Measurements from ENCODE around the gene HABP2.

HABP2 gene

GRCh38 chr10:113516061-113516460 is 36.8 kb upstream of the HABP2 start:
- H3K27ac ChIP-seq, result no peak overlapping the region

GRCh38 chr10:113517165-113517900 is 35.5 kb upstream of the HABP2 start:
- H3K27ac ChIP-seq, result no peak overlapping the region
- no peak for TF ChIP-seq CTCF (conservative IDR thresholded peaks at IDR 0.05)
- no peak for TF ChIP-seq ZFX (IDR thresholded peaks at IDR 0.05)

More at GRCh38 chr10:113516061-113516460, 36.8 kb upstream of the HABP2 start:
- no peak for TF ChIP-seq ZFX (IDR thresholded peaks at IDR 0.05)
- TF ChIP-seq CTCF (conservative IDR thresholded peaks at IDR 0.05), result no peak

GRCh38 chr10:113517901-113518260 is 35.0 kb upstream of the HABP2 start:
- no peak for TF ChIP-seq CTCF (conservative IDR thresholded peaks at IDR 0.05)
- TF ChIP-seq ZFX (IDR thresholded peaks at IDR 0.05), result no peak
- H3K27ac ChIP-seq, result no peak overlapping the region

- no peak overlapping the region; the same call in 1 of the 2 replicates for H3K27ac ChIP-seq
- no peak for TF ChIP-seq ZFX (IDR thresholded peaks at IDR 0.05)
- TF ChIP-seq CTCF (conservative IDR thresholded peaks at IDR 0.05), result no peak
Measured at GRCh38 chr10:113518415-113518814, 34.4 kb upstream of the HABP2 start.

- H3K27ac ChIP-seq, result peak overlapping the region; percentile 18; the same call in 1 of the 2 replicates
Measured at GRCh38 chr10:113518816-113519591, 33.8 kb upstream of the HABP2 start.

GRCh38 chr10:113519681-113520115 is 33.2 kb upstream of the HABP2 start:
- TF ChIP-seq ZFX (IDR thresholded peaks at IDR 0.05) (no peak), CTCF (conservative IDR thresholded peaks at IDR 0.05) (no peak)
- no peak overlapping the region; the same call in 1 of the 2 replicates for H3K27ac ChIP-seq

More at GRCh38 chr10:113518816-113519591, 33.8 kb upstream of the HABP2 start:
- peak; percentile 21; the same call in 1 of the 2 replicates for TF ChIP-seq CTCF (conservative IDR thresholded peaks at IDR 0.05)
- no peak for TF ChIP-seq ZFX (IDR thresholded peaks at IDR 0.05)

GRCh38 chr10:113520261-113520660 is 32.6 kb upstream of the HABP2 start:
- H3K27ac ChIP-seq, result no peak overlapping the region
- TF ChIP-seq ZFX (IDR thresholded peaks at IDR 0.05) (no peak), CTCF (conservative IDR thresholded peaks at IDR 0.05) (no peak)
